OCI-LY1 (cell line): ENCODE results near the gene NR4A1.
"Not testable (repeated sequence)": the region's sequence is repeated elsewhere in the genome, so short reads cannot be mapped to it uniquely, and the experiment has no call there.

Experiments used
- H2AFZ ChIP-seq: fragments of 200-600 bp; sonication (generic), shearing (Covaris generic); 2 replicates; pipeline ENCODE4 v1.6.0; 2014; ENCODE audit warnings: antibody characterized with exemption, mild to moderate bottlenecking, low read length
- H3F3A ChIP-seq: fragments of 200-600 bp; sonication (generic), shearing (Covaris generic); 2 replicates; pipeline ENCODE4 v1.6.0; 2014; ENCODE audit warnings: mild to moderate bottlenecking, antibody characterized with exemption, low read length, moderate library complexity; ENCODE audit not compliant: insufficient read depth
- H3K27ac ChIP-seq: fragments of 200-600 bp; sonication (generic); 2 replicates; pipeline ENCODE4 v1.5.1; 2014; ENCODE audit warnings: low read length, mixed run types, mild to moderate bottlenecking, low read depth; ENCODE audit not compliant: poor library complexity, severe bottlenecking
- H3K27me3 ChIP-seq: fragments of 200-600 bp; sonication (generic); 2 replicates; pipeline ENCODE4 v1.6.0; 2014; ENCODE audit warnings: antibody characterized with exemption, mild to moderate bottlenecking, low read length, moderate library complexity; ENCODE audit not compliant: insufficient read depth
- H3K36me3 ChIP-seq: fragments of 200-600 bp; sonication (generic); 2 replicates; pipeline ENCODE4 v1.6.1; 2014; ENCODE audit warnings: mild to moderate bottlenecking, antibody characterized with exemption, low read length, moderate library complexity, mixed read lengths; ENCODE audit not compliant: insufficient read depth
- H3K4me1 ChIP-seq: fragments of 200-600 bp; sonication (generic); 2 replicates; pipeline ENCODE4 v1.5.1; 2014; ENCODE audit warnings: mild to moderate bottlenecking, low read length, moderate library complexity; ENCODE audit not compliant: insufficient read depth, severe bottlenecking
- H3K4me2 ChIP-seq: fragments of 200-600 bp; sonication (generic), shearing (Covaris generic); 2 replicates; pipeline ENCODE4 v1.6.1; 2014; ENCODE audit warnings: low read length
- H3K4me3 ChIP-seq: fragments of 200-600 bp; sonication (generic); 2 replicates; pipeline ENCODE4 v1.5.1; 2014; ENCODE audit warnings: low read length, low read depth, mild to moderate bottlenecking, mixed read lengths; ENCODE audit not compliant: poor library complexity, severe bottlenecking
- H3K79me2 ChIP-seq: fragments of 200-600 bp; shearing (Covaris generic); 2 replicates; pipeline ENCODE4 v1.6.1; 2016; ENCODE audit warnings: mixed run types, low read length, mixed read lengths; ENCODE audit not compliant: insufficient read depth
- H3K9ac ChIP-seq: fragments of 200-600 bp; sonication (generic), shearing (Covaris generic); 2 replicates; pipeline ENCODE4 v1.6.1; 2014; ENCODE audit warnings: mild to moderate bottlenecking, low read length, mixed read lengths
- H3K9me2 ChIP-seq: fragments of 200-600 bp; sonication (generic), shearing (Covaris generic); 2 replicates; pipeline ENCODE4 v1.6.1; 2014; ENCODE audit warnings: low read depth, mild to moderate bottlenecking, low read length, mixed read lengths
- H3K9me3 ChIP-seq: fragments of 200-600 bp; shearing (Covaris generic); 2 replicates; pipeline ENCODE4 v1.6.1; 2014; ENCODE audit warnings: low read length, mixed read lengths
- H4K20me1 ChIP-seq: fragments of 200-600 bp; sonication (generic), shearing (Covaris generic); 2 replicates; pipeline ENCODE4 v1.6.0; 2016; ENCODE audit warnings: mild to moderate bottlenecking, low read length; ENCODE audit not compliant: insufficient read depth
- EZH2 ChIP-seq: fragments of 200-600 bp; sonication (generic), shearing (Covaris generic); IDR thresholded peaks from 2 replicates; pipeline ENCODE4 v1.8.0; 2017; ENCODE audit warnings: borderline replicate concordance, mixed run types, mild to moderate bottlenecking, antibody characterized with exemption, low read length, moderate library complexity, mixed read lengths
- TF ChIP-seq, protein P1 (sequence below): fragments of 200-600 bp; sonication (generic), shearing (Covaris generic); IDR thresholded peaks from 2 replicates; pipeline ENCODE4 v1.5.1; 2017; ENCODE audit warnings: mild to moderate bottlenecking, antibody characterized with exemption, low read length, moderate library complexity, mixed read lengths

NR4A1 gene

DNA sequence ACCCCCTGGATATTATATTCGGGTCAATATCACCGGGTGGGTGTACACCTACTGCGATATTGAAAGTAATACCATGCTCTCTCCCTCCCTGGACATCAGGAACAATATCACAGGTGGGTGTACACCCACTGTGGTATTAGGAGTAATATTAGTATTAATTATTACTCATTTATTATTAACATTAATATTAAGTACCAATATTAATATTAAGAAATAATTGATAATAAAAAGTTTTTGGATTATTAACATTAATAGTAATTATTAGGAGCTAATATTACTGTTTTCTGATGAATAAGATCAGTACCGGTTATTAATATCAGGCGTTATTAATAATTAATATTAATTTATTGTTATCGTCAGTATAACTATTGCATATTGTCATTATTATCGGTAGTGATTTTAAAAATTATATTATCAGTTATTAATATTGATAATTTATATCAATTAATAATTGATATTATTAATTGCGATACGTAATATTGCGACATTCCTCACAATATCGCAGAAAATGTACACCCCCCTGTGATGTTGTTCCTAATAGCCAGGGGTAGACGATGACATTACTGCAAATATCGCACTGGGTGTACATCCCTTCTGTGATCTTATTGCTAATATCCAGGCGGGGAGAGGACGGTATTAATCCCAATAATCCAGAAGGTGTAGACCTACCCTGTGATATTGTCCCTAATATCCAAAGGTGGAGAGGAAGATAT lies 45.2 kb downstream of the NR4A1 start:
- no peaks in the 10 kb centered on the region for H4K20me1 ChIP-seq
- H3K27me3 ChIP-seq: no peaks in the 10 kb centered on the region
- no peak overlapping the region for H3K9ac ChIP-seq
- no peak overlapping the region for H3K4me3 ChIP-seq
- no peaks in the 10 kb centered on the region for H3K4me1 ChIP-seq
- H3K36me3 ChIP-seq: 0 out of 2 replicates have a peak, but pooled peaks cover 3% of the 10 kb centered on the region
- no peak for TF ChIP-seq EZH2
- TF ChIP-seq, protein P1, sequence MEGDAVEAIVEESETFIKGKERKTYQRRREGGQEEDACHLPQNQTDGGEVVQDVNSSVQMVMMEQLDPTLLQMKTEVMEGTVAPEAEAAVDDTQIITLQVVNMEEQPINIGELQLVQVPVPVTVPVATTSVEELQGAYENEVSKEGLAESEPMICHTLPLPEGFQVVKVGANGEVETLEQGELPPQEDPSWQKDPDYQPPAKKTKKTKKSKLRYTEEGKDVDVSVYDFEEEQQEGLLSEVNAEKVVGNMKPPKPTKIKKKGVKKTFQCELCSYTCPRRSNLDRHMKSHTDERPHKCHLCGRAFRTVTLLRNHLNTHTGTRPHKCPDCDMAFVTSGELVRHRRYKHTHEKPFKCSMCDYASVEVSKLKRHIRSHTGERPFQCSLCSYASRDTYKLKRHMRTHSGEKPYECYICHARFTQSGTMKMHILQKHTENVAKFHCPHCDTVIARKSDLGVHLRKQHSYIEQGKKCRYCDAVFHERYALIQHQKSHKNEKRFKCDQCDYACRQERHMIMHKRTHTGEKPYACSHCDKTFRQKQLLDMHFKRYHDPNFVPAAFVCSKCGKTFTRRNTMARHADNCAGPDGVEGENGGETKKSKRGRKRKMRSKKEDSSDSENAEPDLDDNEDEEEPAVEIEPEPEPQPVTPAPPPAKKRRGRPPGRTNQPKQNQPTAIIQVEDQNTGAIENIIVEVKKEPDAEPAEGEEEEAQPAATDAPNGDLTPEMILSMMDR: no peak
- H3K79me2 ChIP-seq: no peaks in the 10 kb centered on the region
- H3K27ac ChIP-seq: no peak overlapping the region
- H3K4me2 ChIP-seq: no peak overlapping the region
- H2AFZ ChIP-seq: no peak overlapping the region
- H3F3A ChIP-seq: no peaks in the 10 kb centered on the region
- H3K9me2 ChIP-seq: no peaks in the 10 kb centered on the region
- H3K9me3 ChIP-seq: no peaks in the 10 kb centered on the region

DNA sequence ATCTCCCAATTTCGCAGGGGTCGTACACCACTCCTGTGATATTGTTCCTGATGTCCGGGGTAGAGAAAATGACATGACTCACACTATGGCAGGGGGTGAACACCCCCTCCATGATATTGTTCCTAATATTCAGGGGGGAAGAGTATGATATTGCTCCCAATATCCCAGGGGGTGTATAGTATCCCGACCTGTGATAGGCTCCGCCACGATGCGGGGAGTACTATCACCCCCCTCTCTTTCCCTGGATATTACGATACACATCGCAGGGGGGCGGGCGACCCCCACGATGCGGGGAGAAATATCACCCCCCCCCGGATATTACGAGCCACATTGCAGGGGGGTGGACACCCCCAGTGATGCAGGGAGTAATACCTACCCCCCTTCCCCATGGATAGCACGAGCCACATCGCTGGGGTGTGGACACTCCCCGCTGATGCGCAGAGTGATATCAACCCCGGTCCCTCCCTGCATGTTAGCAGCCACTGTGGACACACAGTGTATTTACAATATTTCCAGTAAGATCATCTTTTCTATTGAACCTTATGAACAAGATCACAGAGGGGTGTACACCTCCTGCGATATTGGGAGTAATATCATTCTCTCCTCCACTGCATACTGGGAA lies 45.9 kb downstream of the NR4A1 start:
- Histone ChIP-seq H3F3A (no peaks in the 10 kb centered on the region), H3K9me2 (no peaks in the 10 kb centered on the region), H3K4me1 (no peaks in the 10 kb centered on the region), H3K9ac (no peak overlapping the region), H2AFZ (no peak overlapping the region), H3K4me3 (no peak overlapping the region), H4K20me1 (no peaks in the 10 kb centered on the region), H3K4me2 (no peak overlapping the region), H3K27ac (no peak overlapping the region), H3K9me3 (no peaks in the 10 kb centered on the region), H3K79me2 (no peaks in the 10 kb centered on the region), H3K27me3 (no peaks in the 10 kb centered on the region), H3K36me3 (0 out of 2 replicates have a peak, but pooled peaks cover 3% of the 10 kb centered on the region)
- TF ChIP-seq, protein P1: no peak
- TF ChIP-seq EZH2: no peak

DNA sequence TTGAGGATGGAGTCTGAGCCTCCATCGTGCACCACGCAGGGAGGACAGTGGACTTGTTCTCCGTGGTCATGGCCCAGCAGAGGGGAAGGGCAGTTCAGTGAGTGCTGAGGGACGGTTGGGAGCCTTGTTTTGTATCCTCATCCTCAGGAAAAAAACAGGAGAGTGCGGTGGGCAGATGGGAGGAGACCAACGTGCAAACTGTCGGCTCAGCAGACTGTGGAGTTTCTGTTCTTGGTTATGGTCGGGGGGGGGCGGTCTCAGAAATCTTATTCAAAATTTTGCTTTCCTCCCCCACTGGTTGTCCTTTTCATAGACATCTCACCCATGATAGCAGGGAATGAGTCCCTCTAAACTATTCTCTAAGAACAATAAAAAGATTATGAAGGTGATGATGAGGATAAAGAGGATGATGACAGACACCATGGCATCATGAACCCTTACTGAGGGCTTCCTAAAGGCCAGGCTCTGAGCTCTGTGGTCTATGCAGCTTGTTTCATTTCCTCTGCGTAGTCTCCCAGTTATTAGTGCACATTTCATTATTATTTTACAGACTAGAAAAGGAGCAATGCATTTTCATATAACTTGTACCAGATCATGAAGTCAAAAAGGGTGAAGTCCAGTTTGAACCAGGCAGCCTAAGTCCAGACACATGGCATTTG lies 53.3 kb downstream of the NR4A1 start:
- H3K9me3 ChIP-seq, H3K27me3 ChIP-seq, H3K4me3 ChIP-seq, H3F3A ChIP-seq, H3K79me2 ChIP-seq, H3K9me2 ChIP-seq, H4K20me1 ChIP-seq, H2AFZ ChIP-seq: not testable (repeated sequence)
- peak overlapping the region; percentile 32; the same call in 1 of the 2 replicates for H3K4me2 ChIP-seq
- peak overlapping the region; percentile 79 for H3K27ac ChIP-seq
- 0 out of 2 replicates have a peak overlapping the region, but pooled peaks have one; percentile 27 for H3K9ac ChIP-seq
- peaks cover 18% of the 10 kb centered on the region for H3K36me3 ChIP-seq
- peaks cover 19% of the 10 kb centered on the region for H3K4me1 ChIP-seq
